A673 (cell line): Measurements from ENCODE around the gene MTRF1. TPM values are rescaled to one million over a fixed set of nuclear protein-coding genes. Genes with fewer than 3 reads are reported as not detected.

Experiments used
- BruUV-seq: library from RNA; stranded (reverse); fragments of 400-500 nt; replicated peaks from 2 replicates; lab custom pipeline; 2021; lab: Mats Ljungman, UMichigan
- CTCF ChIA-PET: fragments of 300-600 bp; sonication (Branson Sonifier 250); formaldehyde crosslinking; loops from one replicate; lab custom pipeline; 2022; ENCODE audit warnings: antibody characterized with exemption; lab: Charles Lee
- POLR2A ChIA-PET: fragments of 300-600 bp; sonication (Branson Sonifier 250); formaldehyde crosslinking; loops from one replicate; lab custom pipeline; 2022; ENCODE audit warnings: antibody characterized with exemption; ENCODE audit not compliant: low non-redundant PET; lab: Charles Lee
- DNase-seq: peaks from one replicate; pipeline ENCODE4 v3.0.0-alpha.2; 2015; ENCODE audit warnings: low spot score
- H3K27ac ChIP-seq: fragments of 200-600 bp; sonication (generic); 2 replicates; pipeline ENCODE4 v1.5.1; 2016; ENCODE audit warnings: mixed run types, low read depth, mild to moderate bottlenecking, mixed read lengths, antibody characterized with exemption, low read length; ENCODE audit not compliant: poor library complexity, severe bottlenecking
- H3K27me3 ChIP-seq: fragments of 200-600 bp; sonication (generic); replicated peaks from 2 replicates; pipeline ENCODE4 v1.6.1; 2017; ENCODE audit warnings: mixed run types, low read depth, mild to moderate bottlenecking, mixed read lengths, antibody characterized with exemption, low read length; ENCODE audit not compliant: insufficient read depth, poor library complexity
- H3K36me3 ChIP-seq: fragments of 200-600 bp; sonication (generic); 2 replicates; pipeline ENCODE4 v1.6.1; 2016; ENCODE audit warnings: mixed run types, mild to moderate bottlenecking, mixed read lengths, antibody characterized with exemption, low read length; ENCODE audit not compliant: insufficient read depth, poor library complexity, severe bottlenecking
- H3K4me1 ChIP-seq: fragments of 200-600 bp; sonication (generic); 2 replicates; pipeline ENCODE4 v1.6.1; 2017; ENCODE audit warnings: mixed run types, mild to moderate bottlenecking, mixed read lengths, antibody characterized with exemption, low read length; ENCODE audit not compliant: insufficient read depth, poor library complexity, severe bottlenecking
- H3K4me3 ChIP-seq: fragments of 200-600 bp; sonication (generic); 2 replicates; pipeline ENCODE4 v1.5.1; 2016; ENCODE audit warnings: low read depth, mixed run types, mild to moderate bottlenecking, mixed read lengths, low read length; ENCODE audit not compliant: poor library complexity, severe bottlenecking
- H3K9me3 ChIP-seq: fragments of 200-600 bp; sonication (generic); 2 replicates; pipeline ENCODE4 v1.6.1; 2016; ENCODE audit warnings: mixed run types, low read depth, mild to moderate bottlenecking, mixed read lengths, antibody characterized with exemption, low read length; ENCODE audit not compliant: poor library complexity, severe bottlenecking
- EZH2 ChIP-seq: fragments of 200-600 bp; sonication (generic); IDR thresholded peaks from 2 replicates; pipeline ENCODE4 v1.6.1; 2017; ENCODE audit warnings: borderline replicate concordance, low read depth, mild to moderate bottlenecking, mixed read lengths, antibody characterized with exemption, low read length; ENCODE audit not compliant: poor library complexity, severe bottlenecking
- intact Hi-C: fragments of 100-400 bp; cut with micrococcal nuclease; formaldehyde crosslinking; loops from one replicate; pipeline ENCODE4 v1.10.0; 2022; ENCODE audit not compliant: unreplicated experiment
- total RNA-seq: library from RNA; stranded (reverse); gene quantifications from 2 replicates; pipeline ENCODE4 v1.2.3, GENCODE V29; 2021
- TF ChIP-seq, protein P1 (sequence below): fragments of 300-800, 200-600 bp; sonication (generic); conservative IDR thresholded peaks from 2 replicates; pipeline ENCODE4 v1.5.1; 2017; ENCODE audit warnings: low read depth, mild to moderate bottlenecking, antibody characterized with exemption, low read length, moderate library complexity, mixed read lengths

The MTRF1 gene
- total RNA-seq, 1 experiment from 2014 or later, result 18.0 TPM

DNA sequence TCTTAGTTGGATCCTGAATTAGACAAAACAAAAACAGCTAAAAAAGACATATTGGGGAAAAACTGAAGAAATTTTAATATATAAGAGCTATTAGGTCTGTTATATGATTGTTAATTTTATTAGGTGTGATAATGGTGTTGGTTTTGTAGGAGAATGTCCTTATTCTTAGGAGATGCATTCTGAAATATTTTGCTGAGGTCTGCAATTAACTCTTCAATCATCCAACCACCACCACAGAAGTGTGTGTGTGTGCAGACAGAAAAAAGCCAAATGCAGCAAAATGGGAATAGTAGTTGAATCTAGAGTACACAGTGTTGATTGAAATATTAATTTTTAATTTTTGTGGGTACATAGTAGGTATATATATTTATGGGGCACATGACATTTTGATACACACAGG, 56.9 kb downstream of the MTRF1 start:
- TF ChIP-seq EZH2, result no peak
- TF ChIP-seq, protein P1, sequence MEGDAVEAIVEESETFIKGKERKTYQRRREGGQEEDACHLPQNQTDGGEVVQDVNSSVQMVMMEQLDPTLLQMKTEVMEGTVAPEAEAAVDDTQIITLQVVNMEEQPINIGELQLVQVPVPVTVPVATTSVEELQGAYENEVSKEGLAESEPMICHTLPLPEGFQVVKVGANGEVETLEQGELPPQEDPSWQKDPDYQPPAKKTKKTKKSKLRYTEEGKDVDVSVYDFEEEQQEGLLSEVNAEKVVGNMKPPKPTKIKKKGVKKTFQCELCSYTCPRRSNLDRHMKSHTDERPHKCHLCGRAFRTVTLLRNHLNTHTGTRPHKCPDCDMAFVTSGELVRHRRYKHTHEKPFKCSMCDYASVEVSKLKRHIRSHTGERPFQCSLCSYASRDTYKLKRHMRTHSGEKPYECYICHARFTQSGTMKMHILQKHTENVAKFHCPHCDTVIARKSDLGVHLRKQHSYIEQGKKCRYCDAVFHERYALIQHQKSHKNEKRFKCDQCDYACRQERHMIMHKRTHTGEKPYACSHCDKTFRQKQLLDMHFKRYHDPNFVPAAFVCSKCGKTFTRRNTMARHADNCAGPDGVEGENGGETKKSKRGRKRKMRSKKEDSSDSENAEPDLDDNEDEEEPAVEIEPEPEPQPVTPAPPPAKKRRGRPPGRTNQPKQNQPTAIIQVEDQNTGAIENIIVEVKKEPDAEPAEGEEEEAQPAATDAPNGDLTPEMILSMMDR, result no peak
- Histone ChIP-seq H3K9me3 (peaks cover 7% of the 10 kb centered on the region), H3K27me3 (no peaks in the 10 kb centered on the region), H3K27ac (no peak overlapping the region), H3K4me3 (no peak overlapping the region), H3K36me3 (no peaks in the 10 kb centered on the region), H3K4me1 (no peaks in the 10 kb centered on the region)
- intact Hi-C loops, result no loop called here
- no peak for DNase-seq
- POLR2A ChIA-PET, result no interaction called here
- BruUV-seq, result no TSS peak
- CTCF ChIA-PET, result no interaction called here

DNA sequence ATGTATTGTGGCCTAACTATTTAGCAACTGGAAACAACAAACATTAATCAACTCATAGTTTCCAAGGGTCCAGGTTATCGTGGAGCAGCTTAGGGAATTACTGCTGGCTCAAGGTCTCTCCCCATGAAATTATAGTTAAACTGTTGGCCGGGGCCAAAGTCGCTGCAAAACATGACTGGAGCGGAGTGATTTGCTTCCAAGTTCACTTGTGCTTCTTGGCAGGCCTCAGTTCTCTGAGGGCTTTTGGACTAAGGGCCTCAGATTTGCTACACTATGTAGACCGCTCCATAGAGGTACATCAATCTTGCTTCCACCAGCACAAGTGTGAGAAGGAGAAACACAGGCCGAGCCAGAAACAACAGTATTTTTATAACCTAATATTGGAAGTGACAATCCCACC, 59.6 kb downstream of the MTRF1 start:
- intact Hi-C loops, result no loop called here
- POLR2A ChIA-PET, result no interaction called here
- BruUV-seq, result no TSS peak
- no peak for DNase-seq
- TF ChIP-seq EZH2, result no peak
- TF ChIP-seq, protein P1, result no peak
- Histone ChIP-seq H3K4me1 (no peaks in the 10 kb centered on the region), H3K4me3 (no peak overlapping the region), H3K27ac (no peak overlapping the region), H3K9me3 (no peaks in the 10 kb centered on the region), H3K36me3 (no peaks in the 10 kb centered on the region), H3K27me3 (no peaks in the 10 kb centered on the region)
- CTCF ChIA-PET, result no interaction called here

DNA sequence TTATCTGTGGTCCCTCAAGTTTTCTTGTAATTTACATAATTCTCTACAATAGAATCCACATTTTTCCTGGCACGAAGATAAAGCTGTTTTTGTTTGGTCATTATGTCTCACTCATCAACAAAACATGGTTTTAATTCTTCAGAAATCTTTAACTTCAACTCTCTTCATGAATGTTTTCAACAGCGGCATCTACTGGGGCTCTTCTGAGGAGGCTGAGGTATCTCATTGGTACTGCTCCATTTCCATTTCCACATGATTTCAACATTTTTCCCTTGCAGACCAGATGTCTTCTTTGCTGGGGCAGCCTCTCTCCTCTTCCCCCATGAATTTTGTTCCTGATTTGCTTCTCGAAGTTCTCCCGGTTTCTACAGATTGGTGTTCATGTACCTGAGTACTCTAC, 63.2 kb downstream of the MTRF1 start:
- POLR2A ChIA-PET, result no interaction called here
- TF ChIP-seq EZH2, result no peak
- TF ChIP-seq, protein P1, result no peak
- Histone ChIP-seq H3K4me3 (no peak overlapping the region), H3K4me1 (no peaks in the 10 kb centered on the region), H3K36me3 (no peaks in the 10 kb centered on the region), H3K27ac (no peak overlapping the region), H3K9me3 (no peaks in the 10 kb centered on the region), H3K27me3 (no peaks in the 10 kb centered on the region)
- intact Hi-C loops, result no loop called here
- DNase-seq, result no peak
- no TSS peak for BruUV-seq
- CTCF ChIA-PET, result no interaction called here
